Panc1 (cell line): ENCODE results near the gene HEATR3. TPM values are rescaled to one million over a fixed set of nuclear protein-coding genes. Genes with fewer than 3 reads are reported as not detected.
A peak's percentile ranks its signal among the peaks of the same experiment; 100 is the strongest.

Experiments used
- ATAC-seq: fragments of 200-7000 bp; cut with Tn5 transposase; 2 replicates; pipeline ENCODE4 v1.9.1; 2020; ENCODE audit warnings: mild to moderate bottlenecking, moderate library complexity
- BruUV-seq: library from RNA; stranded (reverse); fragments of 400-500 nt; replicated peaks from 2 replicates; lab custom pipeline; 2021; lab: Mats Ljungman, UMichigan
- CTCF ChIA-PET: fragments of 300-600 bp; sonication (Branson Sonifier 250); formaldehyde crosslinking; loops from one replicate; lab custom pipeline; 2022; ENCODE audit warnings: antibody characterized with exemption; lab: Charles Lee
- POLR2A ChIA-PET: fragments of 300-600 bp; sonication (Branson Sonifier 250); formaldehyde crosslinking; loops from one replicate; lab custom pipeline; 2022; ENCODE audit warnings: antibody characterized with exemption; lab: Charles Lee
- DNase-seq: peaks from one replicate; pipeline ENCODE4 v3.0.0-alpha.2; 2010; ENCODE audit warnings: low read depth, low spot score
- H3K27ac ChIP-seq: 2 replicates; pipeline ENCODE4 v1.5.1; 2011; ENCODE audit warnings: mild to moderate bottlenecking, low read length, inconsistent platforms
- H3K27me3 ChIP-seq: fragments of 200-500 bp; sonication (Bioruptor generic); 2 replicates; pipeline ENCODE4 v1.6.0; 2014; ENCODE audit warnings: low read length, inconsistent platforms; ENCODE audit not compliant: control insufficient read depth, insufficient read depth
- H3K36me3 ChIP-seq: fragments of 200-500 bp; sonication (Bioruptor generic); 2 replicates; pipeline ENCODE4 v1.5.1; 2014; ENCODE audit warnings: inconsistent platforms, mild to moderate bottlenecking, low read length, moderate library complexity; ENCODE audit not compliant: control insufficient read depth, insufficient read depth
- H3K4me1 ChIP-seq: 2 replicates; pipeline ENCODE4 v1.5.1; 2011; ENCODE audit warnings: inconsistent platforms, mild to moderate bottlenecking, low read length, moderate library complexity; ENCODE audit not compliant: control insufficient read depth, insufficient read depth
- H3K4me3 ChIP-seq, 2 experiments: 2 replicates each; pipeline ENCODE4 v1.5.1; 2011 to 2012; ENCODE audit warnings: low read depth in 2 of 2, low read length in 2 of 2, mild to moderate bottlenecking in 2 of 2, inconsistent platforms in 1 of 2, moderate library complexity in 1 of 2
- H3K9me3 ChIP-seq: fragments of 200-500 bp; sonication (Bioruptor generic); 2 replicates; pipeline ENCODE4 v1.5.1; 2014; ENCODE audit warnings: low read depth, mild to moderate bottlenecking, inconsistent platforms, low read length, moderate library complexity; ENCODE audit not compliant: control insufficient read depth, insufficient read depth
- CTCF ChIP-seq: fragments of 450-650 bp; IDR thresholded peaks from 2 replicates; pipeline ENCODE4 v1.5.1; 2017; ENCODE audit warnings: mild to moderate bottlenecking
- POLR2AphosphoS5 ChIP-seq: IDR thresholded peaks from 2 replicates; pipeline ENCODE4 v1.6.1; 2012; ENCODE audit warnings: mild to moderate bottlenecking, low read depth, low read length, moderate library complexity
- SIN3A ChIP-seq: IDR thresholded peaks from 2 replicates; pipeline ENCODE4 v1.6.1; 2012; ENCODE audit warnings: low read depth, mild to moderate bottlenecking, low read length, moderate library complexity, borderline replicate concordance; ENCODE audit not compliant: insufficient read depth
- TCF7L2 ChIP-seq: IDR thresholded peaks from 2 replicates; pipeline ENCODE4 v1.6.1; 2011; ENCODE audit warnings: mild to moderate bottlenecking, low read depth, low read length, inconsistent platforms
- in situ Hi-C: cut with HindIII; loops from 2 replicates; pipeline ENCODE4 v1.10.0; 2016; ENCODE audit warnings: low sequenced_read_pairs, low pct_unique_long_range_greater_than_20kb
- intact Hi-C: fragments of 100-400 bp; cut with micrococcal nuclease; formaldehyde crosslinking; loops from one replicate; pipeline ENCODE4 v1.10.0; 2022; ENCODE audit not compliant: unreplicated experiment
- total RNA-seq: library from RNA; stranded (reverse); gene quantifications from one replicate; pipeline ENCODE4 v1.2.1, GENCODE V29; 2021; ENCODE audit not compliant: unreplicated experiment
- TF ChIP-seq, protein P1 (sequence below), 2 experiments: IDR thresholded peaks; 2 replicates each; pipeline ENCODE4 v1.6.1; 2011 to 2012; ENCODE audit warnings: low read depth in 2 of 2, control low read depth in 1 of 2, low read length in 1 of 2, mild to moderate bottlenecking in 1 of 2, moderate library complexity in 1 of 2; ENCODE audit not compliant: insufficient read depth in 1 of 2

Gene HEATR3
- total RNA-seq, 1 experiment from 2014 or later = 18.6 TPM

GRCh38 chr16:50151322-50151721, 85.6 kb downstream of the HEATR3 start:
- no peak for ATAC-seq
- H3K9me3 ChIP-seq = no peaks in the 10 kb centered on the region
- DNase-seq = no peak
- H3K4me1 ChIP-seq = peaks cover 6% of the 10 kb centered on the region
- in situ Hi-C loops = no loop called here
- H3K27ac ChIP-seq = no peak overlapping the region
- no peak for TF ChIP-seq SIN3A
- no peak for TF ChIP-seq POLR2AphosphoS5
- TF ChIP-seq, protein P1, sequence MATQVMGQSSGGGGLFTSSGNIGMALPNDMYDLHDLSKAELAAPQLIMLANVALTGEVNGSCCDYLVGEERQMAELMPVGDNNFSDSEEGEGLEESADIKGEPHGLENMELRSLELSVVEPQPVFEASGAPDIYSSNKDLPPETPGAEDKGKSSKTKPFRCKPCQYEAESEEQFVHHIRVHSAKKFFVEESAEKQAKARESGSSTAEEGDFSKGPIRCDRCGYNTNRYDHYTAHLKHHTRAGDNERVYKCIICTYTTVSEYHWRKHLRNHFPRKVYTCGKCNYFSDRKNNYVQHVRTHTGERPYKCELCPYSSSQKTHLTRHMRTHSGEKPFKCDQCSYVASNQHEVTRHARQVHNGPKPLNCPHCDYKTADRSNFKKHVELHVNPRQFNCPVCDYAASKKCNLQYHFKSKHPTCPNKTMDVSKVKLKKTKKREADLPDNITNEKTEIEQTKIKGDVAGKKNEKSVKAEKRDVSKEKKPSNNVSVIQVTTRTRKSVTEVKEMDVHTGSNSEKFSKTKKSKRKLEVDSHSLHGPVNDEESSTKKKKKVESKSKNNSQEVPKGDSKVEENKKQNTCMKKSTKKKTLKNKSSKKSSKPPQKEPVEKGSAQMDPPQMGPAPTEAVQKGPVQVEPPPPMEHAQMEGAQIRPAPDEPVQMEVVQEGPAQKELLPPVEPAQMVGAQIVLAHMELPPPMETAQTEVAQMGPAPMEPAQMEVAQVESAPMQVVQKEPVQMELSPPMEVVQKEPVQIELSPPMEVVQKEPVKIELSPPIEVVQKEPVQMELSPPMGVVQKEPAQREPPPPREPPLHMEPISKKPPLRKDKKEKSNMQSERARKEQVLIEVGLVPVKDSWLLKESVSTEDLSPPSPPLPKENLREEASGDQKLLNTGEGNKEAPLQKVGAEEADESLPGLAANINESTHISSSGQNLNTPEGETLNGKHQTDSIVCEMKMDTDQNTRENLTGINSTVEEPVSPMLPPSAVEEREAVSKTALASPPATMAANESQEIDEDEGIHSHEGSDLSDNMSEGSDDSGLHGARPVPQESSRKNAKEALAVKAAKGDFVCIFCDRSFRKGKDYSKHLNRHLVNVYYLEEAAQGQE (IDR thresholded peaks at IDR 0.05; ENCODE audit: insufficient read depth in 1 of 2, low read depth in 2 of 2, low read length in 1 of 2) = no peak
- no peak for TF ChIP-seq CTCF
- no peak for TF ChIP-seq TCF7L2
- no peaks in the 10 kb centered on the region for H3K27me3 ChIP-seq
- intact Hi-C loops = no loop called here
- POLR2A ChIA-PET = no interaction called here
- BruUV-seq = no TSS peak
- CTCF ChIA-PET = interaction anchor here (0.6 kb wide), 1 partner anchor 276 kb away, joined by 5 read pairs; no protein-coding TSS in a partner anchor
- H3K4me3 ChIP-seq = no peak overlapping the region
- no peaks in the 10 kb centered on the region for H3K36me3 ChIP-seq

GRCh38 chr16:50151756-50152155, 86.0 kb downstream of the HEATR3 start:
- H3K4me3 ChIP-seq = peak overlapping the region in 1 of 2 experiments; percentile 69; a peak in 3 of 4 replicates
- no peak for TF ChIP-seq CTCF
- TF ChIP-seq POLR2AphosphoS5 = no peak
- no peak for TF ChIP-seq SIN3A
- peaks cover 6% of the 10 kb centered on the region for H3K4me1 ChIP-seq
- BruUV-seq = no TSS peak
- DNase-seq (no peak), ATAC-seq (no peak)
- no peaks in the 10 kb centered on the region for H3K9me3 ChIP-seq
- POLR2A ChIA-PET = no interaction called here
- in situ Hi-C loops (no loop called here), intact Hi-C loops (no loop called here)
- CTCF ChIA-PET = interaction anchor here (0.6 kb wide), 1 partner anchor 277 kb away, joined by 5 read pairs; no protein-coding TSS in a partner anchor
- H3K27ac ChIP-seq = peak overlapping the region; percentile 84
- H3K27me3 ChIP-seq = no peaks in the 10 kb centered on the region
- no peaks in the 10 kb centered on the region for H3K36me3 ChIP-seq
